ENCODE data around the gene SEMA6A. TPM values are rescaled to one million over a fixed set of nuclear protein-coding genes. Genes with fewer than 3 reads are reported as not detected.

Gene SEMA6A
- polyA plus RNA-seq, 1 of the 3 experiments (the other 2 are of a cell fraction): 0.18 TPM

GRCh38 chr5:116605310-116606070 is 30.9 kb upstream of the SEMA6A start:
- 35% methylated on average over 4 of the region's 4 CpGs for WGBS (ENCODE audit: low lambda C conversion rate)
- DNase-seq: no peak
- POLR2A ChIA-PET: no interaction called here

GRCh38 chr5:116604805-116605204 is 30.2 kb upstream of the SEMA6A start:
- no peaks in the 10 kb centered on the region for H3K9me2 ChIP-seq
- H3K9me3 ChIP-seq: no peaks in the 10 kb centered on the region
- no peaks in the 10 kb centered on the region for H3F3A ChIP-seq (replicated peaks; ENCODE audit: insufficient read depth)
- no peak overlapping the region for H3K9ac ChIP-seq
- 27% methylated on average over 4 of the region's 4 CpGs for WGBS (ENCODE audit: low lambda C conversion rate)
- TF ChIP-seq JUND (IDR thresholded peaks at IDR 0.05) (no peak), PBX3 (IDR thresholded peaks at IDR 0.05) (no peak), CHD2 (IDR thresholded peaks at IDR 0.05; ENCODE audit: low read length, partially characterized antibody) (no peak), FOXJ3 (CRISPR knock-in tag; IDR thresholded peaks at IDR 0.05) (no peak), SMC3 (IDR thresholded peaks at IDR 0.05; ENCODE audit: low read depth, low read length) (no peak)
- no peaks in the 10 kb centered on the region for H4K20me1 ChIP-seq (ENCODE audit: insufficient read depth)
- ChIA-PET CTCF (interaction anchor here (0.8 to 1.6 kb wide), 2 partner anchors 8 to 28 kb away, joined by 3 to 4 read pairs; no protein-coding TSS in a partner anchor), POLR2A (no interaction called here)
- no peaks in the 10 kb centered on the region for H3K27me3 ChIP-seq (ENCODE audit: insufficient read depth)
- H2AFZ ChIP-seq (ENCODE audit: low read depth): no peak overlapping the region
- no peaks in the 10 kb centered on the region for H3K79me2 ChIP-seq (ENCODE audit: insufficient read depth)
- no peak overlapping the region for H3K4me2 ChIP-seq
- no peak overlapping the region for H3K4me3 ChIP-seq (ENCODE audit: low read depth in 2 of 2, low read length in 1 of 2)
- no peaks in the 10 kb centered on the region for H3K36me3 ChIP-seq (replicated peaks in 1 of 2; ENCODE audit: control insufficient read depth in 1 of 2, insufficient read depth in 2 of 2, low read length in 1 of 2)
- H3K4me1 ChIP-seq (ENCODE audit: control insufficient read depth in 1 of 2, insufficient read depth in 2 of 2, low read depth in 1 of 2, low read length in 1 of 2): peaks cover 0 to 3% of the 10 kb centered on the region in 2 experiments; a peak in 1 of 4 replicates
- no peak for DNase-seq
- H3K27ac ChIP-seq (ENCODE audit: low read depth in 2 of 2, low read length in 1 of 2): no peak overlapping the region

More at GRCh38 chr5:116605310-116606070, 30.9 kb upstream of the SEMA6A start:
- no peaks in the 10 kb centered on the region for H3K9me2 ChIP-seq
- H3K79me2 ChIP-seq (ENCODE audit: insufficient read depth): no peaks in the 10 kb centered on the region
- no peaks in the 10 kb centered on the region for H4K20me1 ChIP-seq (ENCODE audit: insufficient read depth)
- H3K27ac ChIP-seq (ENCODE audit: low read depth in 2 of 2, low read length in 1 of 2): no peak overlapping the region
- no peak overlapping the region for H2AFZ ChIP-seq (ENCODE audit: low read depth)
- H3K9ac ChIP-seq: no peak overlapping the region
- CTCF ChIA-PET: interaction anchor here (0.8 to 1.6 kb wide), 2 partner anchors 9 to 29 kb away, joined by 3 to 4 read pairs; no protein-coding TSS in a partner anchor
- H3K9me3 ChIP-seq: no peaks in the 10 kb centered on the region
- H3K27me3 ChIP-seq (ENCODE audit: insufficient read depth): no peaks in the 10 kb centered on the region
- H3K4me3 ChIP-seq (ENCODE audit: low read depth in 2 of 2, low read length in 1 of 2): no peak overlapping the region
- no peak overlapping the region for H3K4me2 ChIP-seq
- no peak for TF ChIP-seq GABPA (IDR thresholded peaks at IDR 0.05; ENCODE audit: low read depth)
- TF ChIP-seq FOXJ3 (CRISPR knock-in tag; IDR thresholded peaks at IDR 0.05): no peak
- no peak for TF ChIP-seq POLR2AphosphoS5 (IDR thresholded peaks at IDR 0.05; ENCODE audit: low read depth, low read length)
- no peak for TF ChIP-seq RCOR1 (IDR thresholded peaks at IDR 0.05; ENCODE audit: low read length)
- TF ChIP-seq CHD2 (IDR thresholded peaks at IDR 0.05; ENCODE audit: low read length, partially characterized antibody): no peak
- no peak for TF ChIP-seq CTCF (IDR thresholded peaks at IDR 0.05)
- no peaks in the 10 kb centered on the region for H3F3A ChIP-seq (replicated peaks; ENCODE audit: insufficient read depth)
- peaks cover 0 to 3% of the 10 kb centered on the region in 2 experiments; a peak in 1 of 4 replicates for H3K4me1 ChIP-seq (ENCODE audit: control insufficient read depth in 1 of 2, insufficient read depth in 2 of 2, low read depth in 1 of 2, low read length in 1 of 2)
- no peaks in the 10 kb centered on the region for H3K36me3 ChIP-seq (replicated peaks in 1 of 2; ENCODE audit: control insufficient read depth in 1 of 2, insufficient read depth in 2 of 2, low read length in 1 of 2)
